ENCODE data around the gene CD44. TPM values are rescaled to one million over a fixed set of nuclear protein-coding genes. Genes with fewer than 3 reads are reported as not detected.

CD44 gene
- total and polyA plus RNA-seq, 10 donors, result 60.9 to 521 (median 317) TPM

GRCh38 chr11:35169112-35169511, 30.1 kb downstream of the CD44 start:
- Histone ChIP-seq H3K36me3 (no peaks in the 10 kb centered on the region), H3K4me3 (no peak overlapping the region), H3K27ac (peak overlapping the region in 7 of 8 donors; percentile 1 to 96 (median 86)), H3K9me3 (no peaks in the 10 kb centered on the region), H3K27me3 (replicated peaks in 1 of 7) (no peaks in the 10 kb centered on the region), H3K4me1 (peaks cover 66 to 100% (median 98%) of the 10 kb centered on the region in 6 donors)
- intact Hi-C loops (cut with DNase I; ENCODE audit: low total_unique reads), result no loop called here
- no peak for DNase-seq
- 91 to 98% (median 92%) methylated on average over 2 of the region's 2 CpGs for WGBS, 5 donors
- TF ChIP-seq POLR2AphosphoS5 (IDR thresholded peaks at IDR 0.05), result no peak

- Histone ChIP-seq H3K4me3 (no peak overlapping the region), H3K36me3 (no peaks in the 10 kb centered on the region), H3K4me1 (peaks cover 61 to 100% (median 98%) of the 10 kb centered on the region in 6 donors), H3K9me3 (no peaks in the 10 kb centered on the region), H3K27me3 (replicated peaks in 1 of 7) (no peaks in the 10 kb centered on the region), H3K27ac (peak overlapping the region in 6 of 8 donors; percentile 1 to 96 (median 86))
- intact Hi-C loops (cut with DNase I; ENCODE audit: low total_unique reads), result no loop called here
- no peak for DNase-seq
- 83 to 100% (median 92%) methylated on average over 1 of the region's 1 CpG for WGBS, 5 donors
- TF ChIP-seq CTCF (IDR thresholded peaks at IDR 0.05 in 8 of 11, conservative IDR thresholded peaks at IDR 0.05 in 3 of 11), result no peak
- TF ChIP-seq POLR2A (IDR thresholded peaks at IDR 0.05), result no peak
- no peak for TF ChIP-seq POLR2AphosphoS5 (IDR thresholded peaks at IDR 0.05)
Measured at GRCh38 chr11:35169754-35170153, 30.8 kb downstream of the CD44 start.

- WGBS, 5 donors, result 52 to 74% (median 64%) methylated on average over 3 of the region's 3 CpGs
- TF ChIP-seq POLR2A (IDR thresholded peaks at IDR 0.05) (no peak), CTCF (IDR thresholded peaks at IDR 0.05 in 8 of 11, conservative IDR thresholded peaks at IDR 0.05 in 3 of 11) (no peak), POLR2AphosphoS5 (IDR thresholded peaks at IDR 0.05) (no peak)
- peaks cover 60 to 100% (median 98%) of the 10 kb centered on the region in 6 donors for H3K4me1 ChIP-seq
Measured at GRCh38 chr11:35170503-35170902, 31.5 kb downstream of the CD44 start.

GRCh38 chr11:35171226-35171625, 32.3 kb downstream of the CD44 start:
- WGBS, 5 donors, result 82 to 93% (median 85%) methylated on average over 1 of the region's 1 CpG

More at GRCh38 chr11:35170503-35170902, 31.5 kb downstream of the CD44 start:
- Histone ChIP-seq H3K9me3 (no peaks in the 10 kb centered on the region), H3K27me3 (replicated peaks in 1 of 7) (no peaks in the 10 kb centered on the region), H3K4me3 (no peak overlapping the region), H3K36me3 (no peaks in the 10 kb centered on the region), H3K27ac (peak overlapping the region; percentile 1 to 96 (median 59))
- intact Hi-C loops (cut with DNase I; ENCODE audit: low total_unique reads), result no loop called here
- DNase-seq, result no peak

More at GRCh38 chr11:35171226-35171625, 32.3 kb downstream of the CD44 start:
- H3K4me3 ChIP-seq, result no peak overlapping the region
- TF ChIP-seq POLR2AphosphoS5 (IDR thresholded peaks at IDR 0.05) (no peak), POLR2A (IDR thresholded peaks at IDR 0.05) (no peak), CTCF (IDR thresholded peaks at IDR 0.05 in 8 of 11, conservative IDR thresholded peaks at IDR 0.05 in 3 of 11) (no peak)
- no peaks in the 10 kb centered on the region for H3K27me3 ChIP-seq (replicated peaks in 1 of 7)
- intact Hi-C loops (cut with DNase I; ENCODE audit: low total_unique reads), result no loop called here
- peak overlapping the region in 6 of 8 donors; percentile 21 to 96 (median 86) for H3K27ac ChIP-seq
- H3K36me3 ChIP-seq, result peaks cover 0 to 1% (median 0%) of the 10 kb centered on the region in 6 donors
- DNase-seq, result no peak
- peaks cover 58 to 100% (median 95%) of the 10 kb centered on the region in 6 donors for H3K4me1 ChIP-seq
- H3K9me3 ChIP-seq, result no peaks in the 10 kb centered on the region
